Right lobe of liver (tissue), 4 donors: Measurements from ENCODE around the gene OSBPL10.

Experiments
- POLR2A ChIP-seq: fragments of 450-650 bp; IDR thresholded peaks from one replicate; pipeline ENCODE4 v1.6.1; 2017; ENCODE audit warnings: antibody characterized with exemption, mild to moderate bottlenecking
- TF ChIP-seq, protein P1 (sequence below), 4 donors: fragments of 200-600 bp in 3 of 4; fragments of 450-650 bp in 1 of 4; IDR thresholded peaks; one replicate each; pipeline versions ENCODE4 v1.5.1 to v1.8.0; 2016 to 2022; ENCODE audit warnings: antibody characterized with exemption in 4 of 4, mild to moderate bottlenecking in 2 of 4
- donor health status: DM: no; HTN: no; CAD: no.
- donor health status: DM: no; HTN: no; CAD: no.
- donor health status: DM: no; HTN: yes; CAD: no.

DNA sequence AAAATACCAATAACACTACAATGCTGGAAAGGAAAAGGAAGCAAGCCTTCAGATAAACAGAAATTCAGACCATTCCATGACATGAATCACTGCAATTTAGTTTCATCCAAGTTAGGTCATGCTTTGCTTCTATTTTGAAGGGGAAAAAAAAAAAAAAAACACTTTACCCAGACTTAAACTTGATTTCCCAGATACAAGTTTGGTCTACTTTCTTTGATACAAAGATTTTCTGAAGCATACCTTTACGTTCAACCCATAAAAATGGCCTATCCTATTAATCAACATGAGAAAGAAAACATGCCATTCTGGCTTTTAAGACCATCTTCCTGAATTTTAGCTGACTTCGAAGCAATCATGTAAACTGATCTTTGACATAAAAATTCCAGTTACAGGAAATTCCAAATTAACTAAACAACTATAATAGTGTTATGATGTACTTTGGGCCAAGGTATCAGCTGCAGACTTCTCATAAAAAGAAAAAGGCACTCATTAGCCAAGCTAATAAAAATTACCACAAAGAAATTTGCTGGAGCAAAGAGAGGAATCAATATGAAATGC, 12.6 kb downstream of the OSBPL10 start:
- TF ChIP-seq, protein P1, sequence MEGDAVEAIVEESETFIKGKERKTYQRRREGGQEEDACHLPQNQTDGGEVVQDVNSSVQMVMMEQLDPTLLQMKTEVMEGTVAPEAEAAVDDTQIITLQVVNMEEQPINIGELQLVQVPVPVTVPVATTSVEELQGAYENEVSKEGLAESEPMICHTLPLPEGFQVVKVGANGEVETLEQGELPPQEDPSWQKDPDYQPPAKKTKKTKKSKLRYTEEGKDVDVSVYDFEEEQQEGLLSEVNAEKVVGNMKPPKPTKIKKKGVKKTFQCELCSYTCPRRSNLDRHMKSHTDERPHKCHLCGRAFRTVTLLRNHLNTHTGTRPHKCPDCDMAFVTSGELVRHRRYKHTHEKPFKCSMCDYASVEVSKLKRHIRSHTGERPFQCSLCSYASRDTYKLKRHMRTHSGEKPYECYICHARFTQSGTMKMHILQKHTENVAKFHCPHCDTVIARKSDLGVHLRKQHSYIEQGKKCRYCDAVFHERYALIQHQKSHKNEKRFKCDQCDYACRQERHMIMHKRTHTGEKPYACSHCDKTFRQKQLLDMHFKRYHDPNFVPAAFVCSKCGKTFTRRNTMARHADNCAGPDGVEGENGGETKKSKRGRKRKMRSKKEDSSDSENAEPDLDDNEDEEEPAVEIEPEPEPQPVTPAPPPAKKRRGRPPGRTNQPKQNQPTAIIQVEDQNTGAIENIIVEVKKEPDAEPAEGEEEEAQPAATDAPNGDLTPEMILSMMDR (IDR thresholded peaks at IDR 0.05), result no peak
- no peak for TF ChIP-seq POLR2A
